Measurements from ENCODE around the gene PCDH9.
"Not testable (repeated sequence)": the region's sequence is repeated elsewhere in the genome, so short reads cannot be mapped to it uniquely, and the experiment has no call there.

Gene PCDH9

DNA sequence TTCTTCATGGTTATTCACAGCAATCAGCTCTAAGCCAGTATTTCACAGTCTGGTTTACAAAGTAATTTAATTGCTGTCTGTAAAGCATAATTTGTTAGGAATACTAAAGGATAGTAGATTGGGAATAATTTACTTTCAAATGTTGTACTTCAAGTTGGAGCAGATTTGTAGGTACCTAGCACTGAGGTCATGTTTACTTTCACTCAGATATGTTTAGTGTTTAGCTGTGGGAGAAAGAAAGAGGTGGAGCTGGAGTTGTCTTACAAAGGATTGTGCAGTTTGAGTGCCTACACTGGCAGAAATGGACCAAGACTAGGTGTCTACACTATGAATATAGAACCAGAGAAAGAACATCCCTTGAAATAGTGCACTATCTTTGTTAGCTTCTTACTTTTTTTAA lies 464.6 kb downstream of the PCDH9 start:
- H3K4me1 ChIP-seq (ENCODE audit: low read length): no peaks in the 10 kb centered on the region
- no peaks in the 10 kb centered on the region for H3K9me3 ChIP-seq (ENCODE audit: insufficient read depth, low read length)
- H3K27me3 ChIP-seq (ENCODE audit: low read depth, low read length): no peaks in the 10 kb centered on the region
- no peak overlapping the region for H3K4me3 ChIP-seq (ENCODE audit: low read length)
- H3K27ac ChIP-seq (ENCODE audit: low read length): no peak overlapping the region
- no peak overlapping the region for H3K4me2 ChIP-seq (ENCODE audit: low read length)
- no peaks in the 10 kb centered on the region for H3K36me3 ChIP-seq (replicated peaks; ENCODE audit: low read depth, low read length)
- H4K20me1 ChIP-seq (ENCODE audit: insufficient read depth, low read length): no peaks in the 10 kb centered on the region
- no peaks in the 10 kb centered on the region for H3K79me2 ChIP-seq (ENCODE audit: low read length)
- H3K9ac ChIP-seq (ENCODE audit: low read length): no peak overlapping the region
- no peak overlapping the region for H2AFZ ChIP-seq (ENCODE audit: low read depth, low read length)
- no peak for TF ChIP-seq EZH2phosphoT487 (IDR thresholded peaks at IDR 0.05; ENCODE audit: low read depth)
- TF ChIP-seq, protein P1, sequence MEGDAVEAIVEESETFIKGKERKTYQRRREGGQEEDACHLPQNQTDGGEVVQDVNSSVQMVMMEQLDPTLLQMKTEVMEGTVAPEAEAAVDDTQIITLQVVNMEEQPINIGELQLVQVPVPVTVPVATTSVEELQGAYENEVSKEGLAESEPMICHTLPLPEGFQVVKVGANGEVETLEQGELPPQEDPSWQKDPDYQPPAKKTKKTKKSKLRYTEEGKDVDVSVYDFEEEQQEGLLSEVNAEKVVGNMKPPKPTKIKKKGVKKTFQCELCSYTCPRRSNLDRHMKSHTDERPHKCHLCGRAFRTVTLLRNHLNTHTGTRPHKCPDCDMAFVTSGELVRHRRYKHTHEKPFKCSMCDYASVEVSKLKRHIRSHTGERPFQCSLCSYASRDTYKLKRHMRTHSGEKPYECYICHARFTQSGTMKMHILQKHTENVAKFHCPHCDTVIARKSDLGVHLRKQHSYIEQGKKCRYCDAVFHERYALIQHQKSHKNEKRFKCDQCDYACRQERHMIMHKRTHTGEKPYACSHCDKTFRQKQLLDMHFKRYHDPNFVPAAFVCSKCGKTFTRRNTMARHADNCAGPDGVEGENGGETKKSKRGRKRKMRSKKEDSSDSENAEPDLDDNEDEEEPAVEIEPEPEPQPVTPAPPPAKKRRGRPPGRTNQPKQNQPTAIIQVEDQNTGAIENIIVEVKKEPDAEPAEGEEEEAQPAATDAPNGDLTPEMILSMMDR (IDR thresholded peaks at IDR 0.05; ENCODE audit: low read depth, low read length): no peak

DNA sequence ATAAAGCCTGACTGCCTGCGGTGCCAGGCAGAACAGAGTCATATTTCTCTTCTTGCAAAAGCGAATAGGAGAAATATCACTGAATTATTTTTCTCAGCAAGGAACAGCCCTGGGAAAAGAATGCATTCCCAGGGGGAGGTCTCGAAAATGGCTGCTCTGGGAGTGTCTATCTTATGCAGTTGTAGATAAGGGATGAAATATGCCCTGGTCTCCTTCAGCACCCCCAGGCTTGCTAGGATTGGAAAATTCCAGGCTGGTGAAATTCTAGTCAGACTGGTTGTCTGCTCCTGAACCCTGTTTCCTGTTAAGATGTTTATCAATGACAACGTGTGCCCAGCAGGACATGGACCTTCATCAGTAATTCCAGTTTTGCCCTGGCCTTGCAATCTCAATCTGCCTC lies 469.5 kb downstream of the PCDH9 start:
- not testable (repeated sequence) for H3K4me3 ChIP-seq (ENCODE audit: low read length); H3K9me3 ChIP-seq (ENCODE audit: insufficient read depth, low read length); H4K20me1 ChIP-seq (ENCODE audit: insufficient read depth, low read length); H3K27ac ChIP-seq (ENCODE audit: low read length); H3K27me3 ChIP-seq (ENCODE audit: low read depth, low read length); H2AFZ ChIP-seq (ENCODE audit: low read depth, low read length); H3K9ac ChIP-seq (ENCODE audit: low read length); H3K36me3 ChIP-seq (replicated peaks; ENCODE audit: low read depth, low read length); H3K4me1 ChIP-seq (ENCODE audit: low read length); H3K4me2 ChIP-seq (ENCODE audit: low read length); H3K79me2 ChIP-seq (ENCODE audit: low read length)

DNA sequence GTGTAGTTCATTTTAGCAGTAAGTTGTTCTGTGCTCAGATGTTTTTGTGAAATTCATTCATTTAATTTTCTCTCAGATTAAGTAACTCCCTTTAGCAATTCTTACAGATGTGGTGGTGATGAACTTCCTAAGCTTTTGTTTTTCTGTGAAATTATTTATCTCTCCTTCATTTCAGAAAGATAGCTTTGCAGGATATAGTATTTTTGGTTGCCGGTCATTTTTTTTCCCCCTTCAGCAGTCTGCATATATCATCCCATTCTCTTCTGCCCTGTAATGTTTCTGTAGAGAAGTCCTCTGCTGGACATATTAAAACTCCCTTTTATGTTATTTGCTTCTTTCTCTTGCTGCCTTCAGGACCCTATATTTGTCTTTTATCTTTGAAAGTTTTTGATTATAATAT lies 470.2 kb downstream of the PCDH9 start:
- Histone ChIP-seq H3K27ac (ENCODE audit: low read length) (no peak overlapping the region), H3K27me3 (ENCODE audit: low read depth, low read length) (no peaks in the 10 kb centered on the region), H3K79me2 (ENCODE audit: low read length) (no peaks in the 10 kb centered on the region), H3K4me3 (ENCODE audit: low read length) (no peak overlapping the region), H4K20me1 (ENCODE audit: insufficient read depth, low read length) (no peaks in the 10 kb centered on the region), H3K4me2 (ENCODE audit: low read length) (no peak overlapping the region), H3K4me1 (ENCODE audit: low read length) (no peaks in the 10 kb centered on the region), H3K9me3 (ENCODE audit: insufficient read depth, low read length) (no peaks in the 10 kb centered on the region; the same call in 1 of the 2 replicates), H3K9ac (ENCODE audit: low read length) (no peak overlapping the region), H2AFZ (ENCODE audit: low read depth, low read length) (no peak overlapping the region), H3K36me3 (replicated peaks; ENCODE audit: low read depth, low read length) (no peaks in the 10 kb centered on the region)
- no peak for TF ChIP-seq EZH2phosphoT487 (IDR thresholded peaks at IDR 0.05; ENCODE audit: low read depth)
- TF ChIP-seq, protein P1 (IDR thresholded peaks at IDR 0.05; ENCODE audit: low read depth, low read length): no peak

DNA sequence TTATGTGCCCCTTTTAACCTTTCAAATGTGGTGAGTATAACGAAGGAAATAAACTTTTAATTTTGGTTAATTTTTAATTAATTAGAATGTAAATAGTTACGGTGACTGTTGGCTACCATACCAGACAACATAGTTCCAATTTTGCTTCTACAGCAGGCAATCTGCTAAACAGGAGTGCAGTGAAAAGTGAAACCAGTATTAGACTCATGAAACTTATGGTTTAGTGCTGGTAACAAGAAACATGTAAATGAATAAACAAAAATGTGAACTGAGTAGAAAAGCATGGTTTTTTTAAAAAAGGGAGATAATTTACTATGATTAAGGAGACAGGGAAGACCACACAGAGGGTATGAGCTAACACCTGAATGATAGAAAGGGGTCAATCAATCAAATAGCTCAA lies 478.4 kb downstream of the PCDH9 start:
- H3K36me3 ChIP-seq (replicated peaks; ENCODE audit: low read depth, low read length): peaks cover 13% of the 10 kb centered on the region
- H3K79me2 ChIP-seq (ENCODE audit: low read length): no peaks in the 10 kb centered on the region
- H3K9ac ChIP-seq (ENCODE audit: low read length): no peak overlapping the region
- H3K9me3 ChIP-seq (ENCODE audit: insufficient read depth, low read length): peaks cover 14% of the 10 kb centered on the region; the same call in 1 of the 2 replicates
- H3K27me3 ChIP-seq (ENCODE audit: low read depth, low read length): no peaks in the 10 kb centered on the region
- no peak overlapping the region for H2AFZ ChIP-seq (ENCODE audit: low read depth, low read length)
- no peak overlapping the region for H3K4me2 ChIP-seq (ENCODE audit: low read length)
- TF ChIP-seq, protein P1 (IDR thresholded peaks at IDR 0.05; ENCODE audit: low read depth, low read length): no peak
- TF ChIP-seq EZH2phosphoT487 (IDR thresholded peaks at IDR 0.05; ENCODE audit: low read depth): no peak
- no peak overlapping the region for H3K27ac ChIP-seq (ENCODE audit: low read length)
- H3K4me1 ChIP-seq (ENCODE audit: low read length): no peaks in the 10 kb centered on the region
- H4K20me1 ChIP-seq (ENCODE audit: insufficient read depth, low read length): no peaks in the 10 kb centered on the region
- H3K4me3 ChIP-seq (ENCODE audit: low read length): no peak overlapping the region

DNA sequence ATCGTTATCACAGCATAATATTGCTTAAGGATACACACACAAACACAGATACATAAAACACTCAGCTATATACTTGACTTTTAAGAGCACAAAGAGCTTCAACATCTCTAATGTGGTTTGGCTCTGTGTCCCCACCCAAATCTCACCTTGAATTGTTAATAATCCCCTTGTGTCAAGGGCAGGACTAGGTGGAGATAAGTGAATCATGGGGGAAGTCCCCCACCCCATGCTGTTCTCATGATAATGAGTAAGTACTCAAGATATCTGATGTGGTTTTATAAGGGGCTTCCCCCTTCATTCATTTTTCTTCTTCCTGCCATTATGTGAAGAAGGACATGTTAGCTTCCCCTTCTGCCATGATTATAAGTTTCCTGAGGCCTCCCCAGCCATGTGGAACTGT lies 481.4 kb downstream of the PCDH9 start:
- Histone ChIP-seq H3K4me3 (ENCODE audit: low read length) (no peak overlapping the region), H3K4me2 (ENCODE audit: low read length) (no peak overlapping the region), H2AFZ (ENCODE audit: low read depth, low read length) (no peak overlapping the region)

More for the DNA sequence above, 481.4 kb downstream of the PCDH9 start:
- Histone ChIP-seq H3K4me1 (ENCODE audit: low read length) (no peaks in the 10 kb centered on the region), H3K9me3 (ENCODE audit: insufficient read depth, low read length) (peaks cover 14% of the 10 kb centered on the region; the same call in 1 of the 2 replicates), H3K27me3 (ENCODE audit: low read depth, low read length) (no peaks in the 10 kb centered on the region), H3K79me2 (ENCODE audit: low read length) (no peaks in the 10 kb centered on the region), H3K36me3 (replicated peaks; ENCODE audit: low read depth, low read length) (peaks cover 13% of the 10 kb centered on the region), H3K9ac (ENCODE audit: low read length) (no peak overlapping the region), H4K20me1 (ENCODE audit: insufficient read depth, low read length) (no peaks in the 10 kb centered on the region), H3K27ac (ENCODE audit: low read length) (no peak overlapping the region)
- TF ChIP-seq EZH2phosphoT487 (IDR thresholded peaks at IDR 0.05; ENCODE audit: low read depth): no peak
- TF ChIP-seq, protein P1 (IDR thresholded peaks at IDR 0.05; ENCODE audit: low read depth, low read length): no peak

Measured in OCI-LY3 (cell line).